ENCODE results near the gene C17orf75.

- TF ChIP-seq CTCF (IDR thresholded peaks at IDR 0.05): no peak
- TF ChIP-seq POLR2A (IDR thresholded peaks at IDR 0.05): no peak
Observed at GRCh38 chr17:32299580-32300164, 42.3 kb downstream of the C17orf75 start.
